ENCODE results near the gene SLC5A2. TPM values are rescaled to one million over a fixed set of nuclear protein-coding genes. Genes with fewer than 3 reads are reported as not detected.

Gene SLC5A2
- total and polyA plus RNA-seq, 2 of the 13 experiments (the other 11 are each of a cell fraction or from before 2014, with no cell fraction given): 0.24 to 0.97 TPM

DNA sequence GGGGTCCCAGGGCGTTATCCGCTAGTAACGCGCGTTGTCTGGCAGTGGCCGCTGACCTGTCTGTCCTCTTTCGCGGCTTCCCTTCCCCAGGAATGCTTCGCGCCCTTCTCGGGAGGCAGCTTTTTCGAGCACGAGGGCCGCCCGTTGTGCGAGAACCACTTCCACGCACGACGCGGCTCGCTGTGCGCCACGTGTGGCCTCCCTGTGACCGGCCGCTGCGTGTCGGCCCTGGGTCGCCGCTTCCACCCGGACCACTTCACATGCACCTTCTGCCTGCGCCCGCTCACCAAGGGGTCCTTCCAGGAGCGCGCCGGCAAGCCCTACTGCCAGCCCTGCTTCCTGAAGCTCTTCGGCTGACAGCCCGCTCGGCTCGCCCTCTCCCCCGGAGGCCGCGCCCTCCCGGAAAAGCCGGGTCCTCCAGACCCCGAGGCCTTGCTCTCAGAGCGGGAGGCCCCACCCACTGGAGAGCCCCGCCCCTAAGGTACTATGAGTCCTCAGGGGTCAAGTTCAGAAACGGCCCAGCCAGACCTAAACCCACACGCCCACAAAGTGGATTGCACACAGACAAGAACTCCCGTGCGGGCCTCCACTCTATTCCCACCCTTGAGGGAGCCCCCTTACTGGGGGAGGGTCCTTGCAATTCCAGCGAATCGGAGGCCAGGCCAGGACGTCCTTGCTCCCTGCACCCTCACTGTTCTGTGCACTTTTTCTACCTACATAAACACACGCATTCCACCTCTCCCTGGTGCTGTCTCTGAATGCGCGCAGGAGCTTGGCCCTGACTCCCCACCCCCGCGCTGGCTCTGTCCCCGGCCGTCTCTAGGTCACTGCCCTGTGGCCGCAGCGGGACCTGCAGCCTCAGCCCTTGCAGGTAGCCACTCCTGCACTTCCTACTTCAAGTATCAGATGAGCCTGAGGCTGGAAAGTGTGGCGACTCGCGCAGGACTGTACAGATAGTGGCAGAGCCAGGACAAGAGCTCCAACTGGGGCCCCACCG lies 5.4 kb upstream of the SLC5A2 start (continued):
- TF ChIP-seq STAT6 (CRISPR knock-in tag; IDR thresholded peaks at IDR 0.05; ENCODE audit: borderline replicate concordance) (peak; percentile 84; the same call in 1 of the 2 replicates), ZFYVE20 (CRISPR knock-in tag; IDR thresholded peaks at IDR 0.05; ENCODE audit: borderline replicate concordance, low read depth) (0 out of 2 replicates have a peak, but pooled peaks have one; percentile 63), RELA (CRISPR knock-in tag; IDR thresholded peaks at IDR 0.05) (peak; percentile 55; the same call in 1 of the 2 replicates), POGZ (CRISPR knock-in tag; IDR thresholded peaks at IDR 0.05) (no peak; the same call in 1 of the 2 replicates), ZNF550 (CRISPR knock-in tag; IDR thresholded peaks at IDR 0.05; ENCODE audit: borderline replicate concordance) (peak; percentile 93; the same call in 1 of the 2 replicates), ZNF281 (CRISPR knock-in tag; IDR thresholded peaks at IDR 0.05; ENCODE audit: borderline replicate concordance) (peak; percentile 76), KLF16 (CRISPR knock-in tag; IDR thresholded peaks at IDR 0.05) (0 out of 4 replicates have a peak, but pooled peaks of 1 of the 2 experiments have one; percentile 62), MATR3 (CRISPR knock-in tag; IDR thresholded peaks at IDR 0.05) (no peak), ZNF713 (CRISPR knock-in tag; IDR thresholded peaks at IDR 0.05) (peak; percentile 97), GABPB1 (CRISPR knock-in tag; IDR thresholded peaks at IDR 0.05) (peak; percentile 78; the same call in 1 of the 2 replicates), MIER2 (CRISPR knock-in tag; IDR thresholded peaks at IDR 0.05) (peak; percentile 48; the same call in 1 of the 2 replicates), ZNF274 (CRISPR knock-in tag; IDR thresholded peaks at IDR 0.05) (peak; percentile 73), SOX6 (IDR thresholded peaks at IDR 0.05) (no peak), SOX6 (CRISPR knock-in tag; IDR thresholded peaks at IDR 0.05) (peak; percentile 77), KDM5B (CRISPR knock-in tag; IDR thresholded peaks at IDR 0.05; ENCODE audit: borderline replicate concordance) (peak; percentile 79; the same call in 1 of the 2 replicates), SOX13 (IDR thresholded peaks at IDR 0.05) (no peak), SOX13 (CRISPR knock-in tag; conservative IDR thresholded peaks at IDR 0.05 in 1 of 2, IDR thresholded peaks at IDR 0.05 in 1 of 2) (0 out of 4 replicates have a peak, but pooled peaks of 1 of the 2 experiments have one; percentile 40), ZSCAN12 (CRISPR knock-in tag; IDR thresholded peaks at IDR 0.05) (no peak), SYNCRIP (IDR thresholded peaks at IDR 0.05; ENCODE audit: insufficient read depth, low read depth, low read length) (no peak), YY1 (IDR thresholded peaks at IDR 0.05; ENCODE audit: insufficient read depth, insufficient replicate concordance, low read depth, low read length) (peak; percentile 5)
- TF ChIP-seq, protein P1, sequence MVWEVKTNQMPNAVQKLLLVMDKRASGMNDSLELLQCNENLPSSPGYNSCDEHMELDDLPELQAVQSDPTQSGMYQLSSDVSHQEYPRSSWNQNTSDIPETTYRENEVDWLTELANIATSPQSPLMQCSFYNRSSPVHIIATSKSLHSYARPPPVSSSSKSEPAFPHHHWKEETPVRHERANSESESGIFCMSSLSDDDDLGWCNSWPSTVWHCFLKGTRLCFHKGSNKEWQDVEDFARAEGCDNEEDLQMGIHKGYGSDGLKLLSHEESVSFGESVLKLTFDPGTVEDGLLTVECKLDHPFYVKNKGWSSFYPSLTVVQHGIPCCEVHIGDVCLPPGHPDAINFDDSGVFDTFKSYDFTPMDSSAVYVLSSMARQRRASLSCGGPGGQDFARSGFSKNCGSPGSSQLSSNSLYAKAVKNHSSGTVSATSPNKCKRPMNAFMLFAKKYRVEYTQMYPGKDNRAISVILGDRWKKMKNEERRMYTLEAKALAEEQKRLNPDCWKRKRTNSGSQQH (CRISPR knock-in tag; IDR thresholded peaks at IDR 0.05; ENCODE audit: low read depth): peak; percentile 74; the same call in 1 of the 2 replicates
